Measurements from ENCODE around the gene SORCS2.

The SORCS2 gene

GRCh38 chr4:7338876-7339623 is 146.7 kb downstream of the SORCS2 start:
- DNase-seq (ENCODE audit: low spot score), result no peak

- DNase-seq (ENCODE audit: low spot score), result no peak
Observed at GRCh38 chr4:7339751-7340552, 147.6 kb downstream of the SORCS2 start.

- DNase-seq (ENCODE audit: low spot score), result no peak
Observed at GRCh38 chr4:7340553-7341433, 148.5 kb downstream of the SORCS2 start.

- peak; percentile 74 for DNase-seq (ENCODE audit: low spot score)
Observed at GRCh38 chr4:7341491-7342222, 149.3 kb downstream of the SORCS2 start.

- no peak for DNase-seq (ENCODE audit: low spot score)
Observed at GRCh38 chr4:7342223-7343080, 150.1 kb downstream of the SORCS2 start.

- DNase-seq (ENCODE audit: low spot score), result no peak
Observed at GRCh38 chr4:7343081-7343655, 150.8 kb downstream of the SORCS2 start.

- no peak for DNase-seq (ENCODE audit: low spot score)
Observed at GRCh38 chr4:7343950-7344349, 151.6 kb downstream of the SORCS2 start.

- DNase-seq (ENCODE audit: low spot score), result no peak
Observed at GRCh38 chr4:7344636-7345155, 152.4 kb downstream of the SORCS2 start.

GRCh38 chr4:7347981-7348380 is 155.6 kb downstream of the SORCS2 start:
- peak; percentile 90 for DNase-seq (ENCODE audit: low spot score)

GRCh38 chr4:7348946-7349900 is 156.9 kb downstream of the SORCS2 start:
- no peak for DNase-seq (ENCODE audit: low spot score)

- no peak for DNase-seq (ENCODE audit: low spot score)
Observed at GRCh38 chr4:7350396-7350795, 158.1 kb downstream of the SORCS2 start.

- no peak for DNase-seq (ENCODE audit: low spot score)
Observed at GRCh38 chr4:7351014-7351413, 158.7 kb downstream of the SORCS2 start.

- no peak for DNase-seq (ENCODE audit: low spot score)
Observed at GRCh38 chr4:7352486-7352885, 160.1 kb downstream of the SORCS2 start.

- DNase-seq (ENCODE audit: low spot score), result no peak
Observed at GRCh38 chr4:7353046-7353790, 160.9 kb downstream of the SORCS2 start.

GRCh38 chr4:7353846-7354610 is 161.7 kb downstream of the SORCS2 start:
- DNase-seq (ENCODE audit: low spot score), result no peak

GRCh38 chr4:7354927-7355326 is 162.6 kb downstream of the SORCS2 start:
- DNase-seq (ENCODE audit: low spot score), result no peak

- DNase-seq (ENCODE audit: low spot score), result no peak
Observed at GRCh38 chr4:7355795-7356194, 163.5 kb downstream of the SORCS2 start.

Data from kidney tubule cell (primary cell).